ENCODE measurements around the gene GNA12.

DNA sequence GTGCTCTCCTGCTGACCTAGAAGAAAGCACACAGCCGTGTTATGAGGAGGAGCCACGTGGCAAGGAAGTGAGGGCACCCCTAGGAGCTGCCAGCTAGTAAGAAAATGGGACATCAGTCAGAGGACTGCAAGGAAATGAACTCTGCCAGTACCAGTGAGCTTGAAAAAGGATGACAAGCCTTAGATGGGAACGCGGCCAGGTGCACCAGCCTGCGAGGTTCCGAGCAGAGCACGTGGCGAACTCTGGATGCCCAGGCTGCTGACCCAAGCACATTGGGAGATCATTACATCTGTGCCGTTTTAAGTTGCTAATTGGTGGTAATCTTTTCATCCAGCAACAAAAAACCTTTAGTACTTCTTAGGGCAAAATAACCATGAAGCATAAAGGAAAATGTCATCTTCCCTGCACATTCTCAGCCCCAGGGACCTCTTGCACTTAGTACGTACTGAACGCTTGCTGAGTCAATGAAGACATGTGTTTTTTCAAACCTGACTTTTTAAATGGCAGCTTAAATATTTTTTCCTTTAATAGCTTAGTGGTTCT is 86.7 kb downstream of the GNA12 start:
- no peak for TF ChIP-seq POLR2AphosphoS5 (IDR thresholded peaks at IDR 0.05; ENCODE audit: low read depth, low read length)
- TF ChIP-seq, protein P1, sequence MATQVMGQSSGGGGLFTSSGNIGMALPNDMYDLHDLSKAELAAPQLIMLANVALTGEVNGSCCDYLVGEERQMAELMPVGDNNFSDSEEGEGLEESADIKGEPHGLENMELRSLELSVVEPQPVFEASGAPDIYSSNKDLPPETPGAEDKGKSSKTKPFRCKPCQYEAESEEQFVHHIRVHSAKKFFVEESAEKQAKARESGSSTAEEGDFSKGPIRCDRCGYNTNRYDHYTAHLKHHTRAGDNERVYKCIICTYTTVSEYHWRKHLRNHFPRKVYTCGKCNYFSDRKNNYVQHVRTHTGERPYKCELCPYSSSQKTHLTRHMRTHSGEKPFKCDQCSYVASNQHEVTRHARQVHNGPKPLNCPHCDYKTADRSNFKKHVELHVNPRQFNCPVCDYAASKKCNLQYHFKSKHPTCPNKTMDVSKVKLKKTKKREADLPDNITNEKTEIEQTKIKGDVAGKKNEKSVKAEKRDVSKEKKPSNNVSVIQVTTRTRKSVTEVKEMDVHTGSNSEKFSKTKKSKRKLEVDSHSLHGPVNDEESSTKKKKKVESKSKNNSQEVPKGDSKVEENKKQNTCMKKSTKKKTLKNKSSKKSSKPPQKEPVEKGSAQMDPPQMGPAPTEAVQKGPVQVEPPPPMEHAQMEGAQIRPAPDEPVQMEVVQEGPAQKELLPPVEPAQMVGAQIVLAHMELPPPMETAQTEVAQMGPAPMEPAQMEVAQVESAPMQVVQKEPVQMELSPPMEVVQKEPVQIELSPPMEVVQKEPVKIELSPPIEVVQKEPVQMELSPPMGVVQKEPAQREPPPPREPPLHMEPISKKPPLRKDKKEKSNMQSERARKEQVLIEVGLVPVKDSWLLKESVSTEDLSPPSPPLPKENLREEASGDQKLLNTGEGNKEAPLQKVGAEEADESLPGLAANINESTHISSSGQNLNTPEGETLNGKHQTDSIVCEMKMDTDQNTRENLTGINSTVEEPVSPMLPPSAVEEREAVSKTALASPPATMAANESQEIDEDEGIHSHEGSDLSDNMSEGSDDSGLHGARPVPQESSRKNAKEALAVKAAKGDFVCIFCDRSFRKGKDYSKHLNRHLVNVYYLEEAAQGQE (IDR thresholded peaks at IDR 0.05; ENCODE audit: insufficient read depth in 1 of 2, low read depth in 2 of 2, low read length in 2 of 2) = no peak

All from PFSK-1 (cell line).